ENCODE measurements around the gene NUDT7.

The NUDT7 gene

GRCh38 chr16:77781091-77781490 lies 58.8 kb downstream of the NUDT7 start:
- DNase-seq (ENCODE audit: low read depth): no peak

GRCh38 chr16:77782694-77783093 lies 60.4 kb downstream of the NUDT7 start:
- H3K4me3 ChIP-seq (ENCODE audit: low read depth, low read length): no peak overlapping the region
- peak; percentile 33 for TF ChIP-seq CTCF (IDR thresholded peaks at IDR 0.05; ENCODE audit: low read depth, low read length, missing control alignments)
- DNase-seq (ENCODE audit: low read depth): no peak

More at GRCh38 chr16:77781091-77781490, 58.8 kb downstream of the NUDT7 start:
- TF ChIP-seq CTCF (IDR thresholded peaks at IDR 0.05; ENCODE audit: low read depth, low read length, missing control alignments): no peak
- H3K4me3 ChIP-seq (ENCODE audit: low read depth, low read length): no peak overlapping the region

GRCh38 chr16:77784441-77785372 lies 62.4 kb downstream of the NUDT7 start:
- TF ChIP-seq CTCF (IDR thresholded peaks at IDR 0.05; ENCODE audit: low read depth, low read length, missing control alignments): peak; percentile 21
- DNase-seq (ENCODE audit: low read depth): no peak
- no peak overlapping the region for H3K4me3 ChIP-seq (ENCODE audit: low read depth, low read length)

GRCh38 chr16:77785373-77785764 lies 63.1 kb downstream of the NUDT7 start:
- H3K4me3 ChIP-seq (ENCODE audit: low read depth, low read length): no peak overlapping the region
- no peak for DNase-seq (ENCODE audit: low read depth)
- no peak for TF ChIP-seq CTCF (IDR thresholded peaks at IDR 0.05; ENCODE audit: low read depth, low read length, missing control alignments)

- no peak for DNase-seq (ENCODE audit: low read depth)
These were observed 64.0 kb downstream of the NUDT7 start for GRCh38 chr16:77786186-77786847.

GRCh38 chr16:77787452-77787851 lies 65.1 kb downstream of the NUDT7 start:
- no peak for TF ChIP-seq CTCF (IDR thresholded peaks at IDR 0.05; ENCODE audit: low read depth, low read length, missing control alignments)
- no peak overlapping the region for H3K4me3 ChIP-seq (ENCODE audit: low read depth, low read length)
- no peak for DNase-seq (ENCODE audit: low read depth)

More at GRCh38 chr16:77786186-77786847, 64.0 kb downstream of the NUDT7 start:
- no peak overlapping the region for H3K4me3 ChIP-seq (ENCODE audit: low read depth, low read length)
- no peak for TF ChIP-seq CTCF (IDR thresholded peaks at IDR 0.05; ENCODE audit: low read depth, low read length, missing control alignments)

Measured in GM12864 (cell line).